HPDE6-E6E7 (cell line): ENCODE results near the gene NFIC.
"Not testable (repeated sequence)": the region's sequence is repeated elsewhere in the genome, so short reads cannot be mapped to it uniquely, and the experiment has no call there.

Experiments used
- DNase-seq: peaks from one replicate; pipeline ENCODE4 v3.0.0; 2011; ENCODE audit warnings: missing footprints; ENCODE audit errors: extremely low spot score

NFIC gene

DNA sequence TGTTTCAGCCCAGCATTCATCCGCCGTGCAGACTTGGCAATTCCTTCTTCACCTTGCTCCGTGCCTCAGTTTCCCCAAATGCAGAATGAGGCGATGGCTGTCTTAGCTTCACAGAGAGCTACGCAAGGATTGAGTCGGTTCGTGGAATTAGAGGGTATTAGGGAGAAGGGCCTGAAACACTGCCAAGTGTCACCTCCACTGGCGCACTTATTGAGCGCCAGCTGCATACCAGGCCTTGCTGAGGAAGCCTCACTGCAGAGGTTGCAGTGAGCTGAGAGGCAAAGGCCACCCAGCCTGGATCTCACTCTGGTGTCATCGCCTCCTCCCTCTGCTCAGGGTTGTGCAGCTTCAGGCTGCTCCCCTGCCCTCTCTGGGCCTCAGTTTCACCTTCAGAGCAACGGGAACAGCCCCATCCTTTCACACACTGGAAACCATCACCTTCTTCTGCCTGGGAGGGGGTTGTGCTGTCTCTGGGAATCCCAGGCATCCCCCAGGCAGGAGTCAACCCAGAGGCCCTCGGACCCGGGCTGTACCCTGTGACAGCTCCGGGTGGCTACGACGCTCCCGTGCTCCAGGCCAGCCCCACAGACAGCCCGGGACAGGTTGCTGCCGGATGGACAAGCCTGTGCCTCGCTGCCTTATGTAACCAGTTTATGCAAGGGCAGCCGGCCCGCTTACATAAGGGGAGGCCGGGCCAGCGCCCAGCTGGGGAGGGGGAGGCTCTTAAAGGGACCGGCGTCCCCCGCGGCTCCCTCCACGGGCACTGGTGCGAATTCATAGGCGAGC is 31.9 kb downstream of the NFIC start:
- no peak for DNase-seq

DNA sequence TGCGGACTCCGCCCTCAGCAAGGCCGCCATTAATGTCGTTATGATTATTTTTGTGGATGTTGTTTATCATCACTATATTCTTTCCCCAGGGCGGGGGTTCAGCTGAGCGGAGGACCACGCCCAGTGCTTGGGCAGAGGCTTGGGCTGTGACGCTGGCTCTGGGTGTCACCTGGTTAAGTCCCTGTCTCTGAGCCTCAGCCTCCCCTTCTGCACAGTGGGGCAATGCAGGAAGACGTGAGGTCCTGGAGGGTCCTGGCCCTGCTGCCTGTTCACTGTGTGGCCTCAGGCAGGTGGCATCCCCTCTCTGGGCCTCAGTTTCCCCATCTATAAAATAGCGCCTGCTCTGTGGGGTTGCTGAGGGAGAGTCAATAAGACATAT is 32.5 kb downstream of the NFIC start:
- DNase-seq, result no peak

DNA sequence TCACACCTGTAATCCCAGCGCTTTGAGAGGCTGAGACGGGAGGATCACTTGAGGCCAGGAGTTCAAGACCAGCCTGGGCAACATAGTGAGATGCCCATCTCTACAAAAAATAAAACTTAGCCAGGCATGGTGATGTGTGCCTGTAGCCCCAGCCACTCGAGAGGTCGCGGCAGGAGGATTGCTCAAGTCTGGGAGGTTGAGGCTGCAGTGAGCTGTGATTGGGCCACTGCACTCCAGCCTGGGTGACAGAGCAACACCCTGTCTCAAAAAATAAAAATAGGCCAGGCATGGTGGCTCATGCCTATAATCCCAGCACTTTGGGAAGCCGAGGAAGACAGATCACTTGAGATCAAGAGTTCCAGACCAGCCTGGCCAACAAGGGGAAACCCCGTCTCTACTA is 32.9 kb downstream of the NFIC start:
- DNase-seq, result not testable (repeated sequence)

DNA sequence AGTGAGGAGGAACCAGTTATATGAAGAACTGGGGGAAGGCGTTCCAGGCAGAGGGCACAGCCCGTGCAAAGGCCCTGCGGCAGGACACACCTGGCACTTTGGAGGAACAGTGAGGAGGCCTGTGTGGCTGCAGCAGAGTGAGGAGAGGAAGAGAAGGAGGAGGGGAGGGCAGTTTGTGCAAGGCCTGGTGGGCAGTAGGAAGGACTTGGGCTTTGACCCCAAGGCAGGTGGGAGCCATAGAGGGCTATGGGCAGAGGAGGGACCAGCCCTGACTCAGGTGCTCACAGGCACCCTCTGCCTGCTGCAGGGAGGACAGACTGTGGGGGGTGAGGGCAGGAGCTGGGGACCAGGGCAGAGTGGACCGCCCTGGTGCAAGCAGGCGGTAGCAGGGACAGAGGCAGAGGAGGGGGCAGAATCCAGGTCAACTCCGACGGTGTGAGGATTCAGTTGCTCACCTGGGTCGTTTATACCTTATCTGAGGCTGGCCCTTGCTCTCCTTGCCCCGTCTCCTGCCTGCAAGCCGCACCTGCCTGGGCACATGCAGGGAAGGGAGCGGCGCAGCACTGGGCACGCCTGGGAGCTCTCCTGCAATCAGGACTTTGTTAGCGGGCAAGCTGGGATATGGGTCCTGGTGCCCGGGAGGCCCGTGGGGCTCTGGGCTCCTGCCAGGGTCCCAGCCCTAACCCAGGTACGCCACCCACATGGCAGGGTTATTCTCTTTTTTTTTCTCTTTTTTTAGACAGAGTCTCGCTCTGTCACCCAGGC is 34.8 kb downstream of the NFIC start:
- no peak for DNase-seq

DNA sequence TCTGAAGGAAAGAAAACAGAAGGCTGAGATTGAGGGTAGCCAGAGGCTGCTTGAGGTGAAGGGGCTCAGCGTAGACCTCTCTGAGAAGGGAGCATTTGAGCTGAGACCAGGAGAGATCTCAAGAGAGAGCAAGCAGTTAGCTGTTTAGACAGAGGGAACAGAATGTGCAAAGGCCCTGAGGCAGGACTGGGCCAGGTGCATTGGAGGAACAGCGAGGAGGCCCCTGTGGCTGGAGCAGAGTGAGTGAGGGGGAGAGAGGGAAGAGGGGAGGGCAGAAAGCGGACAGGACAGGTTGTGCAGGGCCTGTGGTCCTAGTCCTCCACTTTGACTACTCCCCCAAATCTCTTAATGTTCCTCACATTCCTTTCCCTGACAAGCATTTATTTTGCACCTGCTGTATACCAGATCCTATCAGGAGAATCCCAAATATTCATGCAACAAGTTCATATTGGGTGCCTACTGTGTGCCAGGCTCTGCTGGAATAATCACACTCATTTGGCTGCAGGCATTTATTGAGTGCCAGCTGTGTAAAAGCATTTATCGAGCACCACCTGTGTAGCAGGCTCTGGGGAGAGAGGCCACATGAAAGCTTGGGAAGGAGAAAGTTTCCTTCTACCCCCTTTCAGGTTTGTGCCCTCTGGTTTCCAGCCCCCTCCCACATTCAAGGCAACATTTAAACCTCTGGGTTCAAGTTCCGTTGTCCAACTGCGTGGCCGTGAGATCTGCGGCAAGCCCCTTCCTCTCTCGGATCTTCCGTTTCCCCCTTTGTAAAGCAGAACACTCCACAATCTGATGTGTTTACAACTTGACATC is 36.5 kb downstream of the NFIC start:
- DNase-seq, result no peak

DNA sequence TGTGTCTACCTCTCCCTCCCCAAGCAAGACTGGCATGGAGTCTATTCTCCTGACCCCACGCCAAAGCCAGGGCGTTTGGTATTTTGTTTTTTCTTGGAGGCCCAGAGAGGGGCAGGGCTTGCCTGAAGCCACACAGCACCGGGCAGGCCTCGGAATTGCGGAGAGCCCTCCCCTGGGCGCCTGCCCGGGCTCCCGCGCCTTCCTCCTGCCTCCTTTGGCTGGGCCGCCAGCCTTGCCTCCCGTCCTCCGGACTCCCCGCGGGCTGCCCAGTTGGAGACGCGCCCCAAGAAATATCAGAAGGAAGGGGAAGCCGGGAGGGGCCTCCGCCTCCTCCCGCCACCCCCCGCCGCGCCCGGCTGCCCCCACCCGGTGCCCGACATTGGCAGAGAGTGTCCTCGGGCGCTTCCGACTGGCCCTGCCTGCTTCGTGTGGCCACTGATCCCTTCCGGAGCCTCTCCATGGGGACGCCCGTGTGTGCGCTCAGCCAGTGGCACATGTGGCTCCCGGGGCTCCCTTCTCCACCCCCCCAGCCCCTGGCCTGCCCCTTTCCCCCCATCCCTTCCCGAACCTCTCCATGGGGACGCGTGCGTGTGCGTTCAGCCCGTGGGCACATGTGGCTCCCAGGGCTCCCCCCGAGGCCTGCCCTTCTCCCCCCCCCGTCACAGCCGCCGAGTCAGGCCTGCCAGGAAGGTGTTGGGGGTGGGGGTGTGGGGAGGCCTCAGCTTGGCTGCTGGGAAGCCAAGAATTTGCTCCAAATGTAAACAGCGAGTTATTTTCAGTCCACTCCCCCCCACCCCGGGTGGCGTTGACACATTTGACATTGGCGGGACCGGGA is 37.3 kb downstream of the NFIC start:
- DNase-seq, result no peak

DNA sequence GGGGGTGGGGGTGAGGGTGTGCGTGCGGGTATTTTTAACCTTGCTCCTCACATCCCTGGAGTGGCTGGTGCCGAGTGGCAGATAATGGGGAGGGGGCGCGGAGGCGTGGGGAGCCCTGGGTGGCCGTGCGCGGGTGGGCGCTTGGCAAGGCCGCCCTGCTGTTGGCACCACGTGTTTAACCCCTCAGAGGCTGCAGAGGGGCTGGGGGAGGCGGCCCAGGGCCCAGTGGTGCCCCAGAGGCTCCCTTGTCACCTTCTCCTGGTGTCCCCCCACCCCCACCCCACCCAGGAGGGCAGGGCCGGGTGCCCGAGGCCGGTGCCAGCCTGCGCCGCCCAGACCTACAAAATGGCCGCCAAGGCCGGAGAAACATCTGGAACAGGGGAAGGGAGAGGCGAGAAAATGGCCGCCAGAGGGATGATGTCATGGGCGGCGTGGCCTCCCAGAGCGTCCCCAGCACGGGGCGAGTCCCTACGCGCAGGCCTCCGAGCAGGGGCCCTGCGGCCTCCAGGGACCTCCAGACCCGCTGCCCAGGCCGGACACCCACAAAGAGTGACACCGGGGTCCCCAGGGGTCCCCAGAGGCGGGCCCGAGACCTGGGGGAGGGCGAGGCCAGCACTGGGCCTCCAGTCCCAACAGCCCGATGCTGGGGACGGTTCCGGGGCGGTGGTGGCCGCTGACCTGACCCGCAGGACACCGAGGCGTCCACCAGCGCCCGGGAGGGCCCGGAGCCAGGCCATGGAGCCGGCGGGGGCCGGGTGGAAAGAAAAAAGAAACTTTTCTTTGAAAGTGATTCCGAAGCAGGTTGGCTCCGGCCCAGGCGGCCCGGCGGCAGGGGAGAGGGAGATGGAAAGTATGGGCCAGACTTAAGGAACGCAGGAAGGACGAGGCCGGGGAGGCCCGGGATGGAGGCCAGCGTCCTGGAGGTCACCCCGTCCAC is 38.2 kb downstream of the NFIC start:
- no peak for DNase-seq

DNA sequence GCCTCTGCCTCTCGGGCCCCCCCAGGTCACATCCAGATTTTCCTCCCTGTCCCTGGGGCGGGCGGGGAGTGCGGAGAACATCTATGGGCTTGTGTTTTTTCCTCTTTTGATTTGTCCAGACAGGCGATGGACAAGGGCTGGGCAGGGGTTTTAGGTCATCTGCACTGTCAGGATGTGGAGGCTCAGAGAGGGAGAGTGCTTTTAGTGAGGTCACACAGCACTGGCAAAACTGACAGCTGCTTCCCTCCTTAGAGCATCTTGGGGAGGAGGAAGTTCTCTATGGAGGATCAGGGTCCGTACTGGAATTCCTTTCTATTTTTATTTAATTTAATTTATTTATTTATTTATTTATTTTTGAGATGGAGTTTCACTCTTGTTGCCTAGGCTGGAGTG is 38.9 kb downstream of the NFIC start:
- no peak for DNase-seq

DNA sequence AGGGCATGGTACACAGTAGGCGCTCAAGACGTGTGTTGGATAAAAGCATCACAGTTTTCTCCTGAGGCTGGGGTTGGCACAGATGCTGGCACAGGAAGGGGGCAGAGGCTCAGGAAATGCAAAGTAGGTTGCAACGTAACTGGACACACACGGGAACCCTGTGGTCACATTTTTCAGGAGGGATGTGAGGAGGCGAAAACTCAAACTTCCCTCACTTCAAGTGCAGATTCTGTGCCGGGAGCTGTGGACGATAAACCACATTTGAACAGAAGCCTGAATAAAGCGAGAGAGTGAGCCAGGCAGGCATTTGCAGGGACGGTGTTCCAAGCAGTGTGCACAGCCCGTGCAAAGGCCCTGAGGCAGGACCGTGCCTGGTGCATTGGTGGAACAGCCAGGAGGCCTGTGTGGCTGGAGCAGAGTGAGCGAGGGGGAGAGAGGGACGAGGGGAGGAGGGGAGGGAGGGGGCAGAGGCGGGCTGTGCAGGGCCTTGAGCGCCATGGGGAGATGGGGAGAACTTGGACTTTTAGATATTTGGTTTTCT is 40.3 kb downstream of the NFIC start:
- DNase-seq, result no peak

DNA sequence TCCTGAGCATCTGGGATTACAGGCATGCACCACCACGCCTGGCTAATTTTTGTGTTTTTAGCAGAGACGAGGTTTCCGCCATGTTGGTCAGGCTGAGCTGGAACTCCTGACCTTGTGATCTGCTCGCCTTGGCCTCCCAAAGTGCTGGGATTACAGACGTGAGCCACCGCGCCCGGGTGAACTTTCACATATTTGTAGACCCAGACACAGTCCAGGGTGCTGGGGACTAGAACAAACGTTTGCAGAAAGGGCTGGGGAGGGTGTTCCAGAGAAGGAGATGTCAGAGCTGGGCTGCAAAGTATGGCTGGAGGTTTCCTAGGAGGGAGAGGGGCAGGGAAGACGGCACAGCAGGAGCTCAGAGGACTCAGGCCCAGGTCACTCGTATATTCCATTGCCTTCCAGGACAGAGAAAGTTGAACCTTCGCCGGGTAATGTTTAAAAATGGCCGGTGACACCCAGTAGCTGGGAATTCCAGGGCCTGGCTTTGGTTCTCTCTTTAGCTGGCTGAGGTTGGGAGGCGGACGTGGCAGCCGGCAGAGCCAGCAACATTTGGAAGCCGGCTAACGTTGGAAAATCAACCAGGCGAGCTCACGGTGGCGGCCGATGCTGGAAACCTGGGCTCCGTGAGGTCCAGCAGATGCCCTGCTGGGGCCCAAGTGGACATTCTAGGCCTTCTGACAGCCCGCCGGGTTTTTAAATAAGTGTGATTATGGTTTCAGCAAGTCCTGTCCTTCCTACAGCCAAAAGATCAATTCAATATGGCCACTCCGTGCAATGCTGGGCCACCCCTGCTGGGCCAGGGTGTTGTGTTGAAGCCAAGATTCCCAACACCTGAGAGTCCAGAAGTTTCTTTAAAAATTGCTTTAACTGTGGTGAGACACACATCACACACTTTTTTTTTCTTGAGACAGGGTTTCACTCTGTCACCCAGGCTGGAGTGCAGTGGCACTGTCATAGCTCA is 41.5 kb downstream of the NFIC start:
- DNase-seq, result no peak

DNA sequence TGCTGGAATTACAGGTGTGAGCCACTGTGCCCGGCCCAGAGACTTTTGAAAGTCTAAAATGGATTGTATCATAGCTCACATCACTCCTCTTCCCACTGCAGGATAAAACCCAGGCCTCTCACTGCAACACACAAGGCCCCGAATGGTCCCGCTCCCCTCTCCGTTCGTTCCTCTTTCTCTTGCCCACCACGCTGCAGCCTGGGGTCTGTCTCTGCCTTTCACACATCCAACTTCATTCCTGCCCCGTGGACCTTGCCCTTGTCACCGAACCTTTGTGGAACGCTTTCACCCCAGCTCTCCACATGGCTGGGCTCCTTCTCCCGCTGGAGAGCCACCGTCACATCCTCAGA is 42.6 kb downstream of the NFIC start:
- DNase-seq, result no peak

DNA sequence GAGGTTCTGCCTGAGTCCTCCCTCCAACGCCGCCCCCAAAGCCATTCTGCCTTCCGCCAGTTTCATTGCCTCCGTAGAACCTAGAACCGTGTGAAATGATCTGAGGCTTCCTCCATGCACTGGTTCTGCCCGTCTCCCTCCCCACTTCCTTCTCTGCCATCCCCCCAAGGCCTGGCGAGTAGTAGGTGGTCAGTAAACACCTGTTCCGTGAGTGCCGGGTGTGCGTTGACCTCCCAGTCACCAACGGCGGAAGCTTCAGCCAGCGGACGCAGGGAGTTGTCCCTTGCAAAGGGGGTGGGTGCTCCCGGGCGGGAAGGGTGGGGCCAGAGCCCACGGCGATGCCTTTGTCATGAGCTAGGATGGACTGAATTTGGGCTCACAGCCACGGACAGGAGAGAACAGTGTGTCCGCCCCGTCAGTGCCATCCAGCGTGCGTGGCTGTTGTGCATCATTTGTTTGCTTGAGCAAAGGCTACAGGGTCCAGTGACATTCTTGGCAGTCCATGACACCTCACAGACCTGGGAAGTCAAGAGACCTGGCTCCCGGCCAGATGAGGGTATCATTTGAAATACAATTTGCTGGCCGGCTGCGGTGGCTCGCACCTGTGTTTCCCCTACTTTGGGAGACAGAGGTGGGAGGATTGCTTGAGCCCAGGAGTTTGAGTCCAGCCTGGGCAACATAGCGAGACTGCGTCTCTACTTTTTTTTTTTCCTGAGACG is 43.1 kb downstream of the NFIC start:
- DNase-seq, result no peak

DNA sequence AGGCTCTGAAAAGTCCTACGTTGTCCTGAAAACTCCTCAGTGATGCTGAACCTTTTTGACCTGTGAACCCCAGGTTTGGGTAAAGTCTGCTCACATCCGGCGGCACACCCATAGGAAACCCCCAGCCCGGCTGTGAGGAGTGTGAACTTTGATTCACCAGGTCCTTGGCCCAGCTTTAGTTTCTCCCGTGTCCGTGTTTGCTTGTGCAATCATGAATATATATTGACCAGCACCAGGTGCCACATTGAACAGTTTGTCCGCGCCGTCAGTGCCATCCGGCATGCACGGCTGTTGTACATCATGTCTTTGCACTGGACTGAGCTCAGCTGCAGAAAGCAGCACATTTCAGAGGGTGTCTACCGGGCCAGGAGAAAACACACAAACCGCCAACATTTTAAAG is 45.3 kb downstream of the NFIC start:
- DNase-seq, result no peak

DNA sequence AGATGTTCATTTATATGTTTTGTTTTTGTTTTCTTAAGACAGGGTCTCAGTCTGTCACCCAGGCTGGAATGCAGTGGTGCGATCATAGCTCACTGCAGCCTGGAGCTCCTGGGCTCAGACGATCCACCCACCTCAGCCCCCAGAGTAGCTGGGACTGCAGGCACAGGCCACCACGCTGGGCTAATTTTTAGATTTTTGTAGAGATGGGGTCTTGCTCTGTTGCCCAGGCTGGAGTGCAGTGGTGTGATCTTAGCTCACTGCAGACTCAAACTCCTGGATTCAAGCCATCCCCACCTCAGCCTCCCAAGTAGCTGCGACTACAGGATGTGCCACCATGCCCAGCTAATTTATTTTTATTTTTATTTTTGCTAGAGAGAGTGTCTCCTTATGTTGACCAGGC is 45.7 kb downstream of the NFIC start:
- no peak for DNase-seq

DNA sequence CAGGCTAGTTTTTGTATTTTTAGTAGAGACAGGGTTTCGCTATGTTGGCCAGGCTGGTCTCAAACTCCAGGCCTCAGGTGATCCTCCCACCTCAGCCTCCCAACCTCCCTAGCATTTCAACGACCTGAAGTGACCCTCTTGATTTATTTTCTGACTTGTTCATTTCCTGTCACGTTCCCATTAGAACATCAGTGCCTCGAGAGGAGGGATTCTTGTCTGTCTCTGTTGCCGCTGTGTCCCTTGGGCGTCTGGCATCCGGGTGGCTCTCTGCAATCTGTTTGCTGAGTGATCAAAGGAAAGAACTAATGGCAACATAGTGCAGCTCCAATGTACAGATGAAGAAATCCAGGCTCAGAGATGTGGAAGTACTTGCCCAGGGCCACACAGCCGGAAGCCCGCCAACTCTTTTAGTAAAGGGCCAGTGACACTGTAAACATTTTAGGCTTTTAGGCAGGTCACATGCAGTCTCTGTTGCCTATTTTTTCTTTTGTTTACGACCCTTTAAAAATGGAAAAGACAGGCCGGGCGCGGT is 47.5 kb downstream of the NFIC start:
- DNase-seq, result no peak

DNA sequence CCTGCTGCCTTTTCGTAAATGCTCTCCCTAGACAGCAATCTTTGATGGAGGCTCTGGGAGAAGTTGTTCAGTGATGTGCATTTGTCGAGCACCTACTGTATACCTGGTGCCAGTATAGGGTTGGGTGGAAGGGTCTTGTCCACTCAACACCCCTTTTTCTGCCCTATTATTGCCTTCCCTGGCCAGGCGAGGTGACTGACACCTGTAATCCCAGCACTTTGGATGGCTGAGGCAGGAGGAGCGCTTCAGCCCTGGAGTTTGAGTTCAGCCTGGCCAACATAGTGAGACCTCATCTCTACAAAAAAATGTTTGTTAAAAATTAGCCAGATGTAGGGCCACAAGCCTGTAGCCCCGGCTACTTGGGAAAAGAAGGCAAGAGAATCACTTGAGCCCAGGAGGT is 49.3 kb downstream of the NFIC start:
- DNase-seq, result no peak

DNA sequence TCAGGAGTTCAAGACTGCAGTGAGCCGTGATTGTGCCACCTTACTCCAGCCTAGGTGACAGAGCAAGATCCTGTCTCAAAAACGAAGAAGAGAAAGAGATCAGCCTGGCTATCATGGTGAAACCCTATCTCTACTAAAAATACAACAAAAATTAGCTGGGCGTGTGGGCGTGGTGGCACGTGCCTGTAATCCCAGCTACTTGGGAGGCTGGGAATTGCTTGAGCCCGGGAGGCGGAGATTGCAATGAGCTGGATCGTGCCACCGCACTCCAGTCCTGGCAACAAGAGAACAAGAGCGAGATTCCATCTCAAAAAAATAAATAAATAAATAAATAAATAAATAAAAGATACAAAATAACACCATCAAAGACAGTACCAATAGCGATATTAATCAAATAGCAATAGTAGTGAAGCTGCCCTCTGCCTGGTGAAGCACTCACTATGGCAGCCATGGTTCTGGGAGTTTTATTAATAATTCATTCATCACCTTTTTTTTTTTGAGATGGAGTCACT is 53.9 kb downstream of the NFIC start:
- no peak for DNase-seq
